ENCODE measurements around the gene GTF3C5.
"Not testable (repeated sequence)": the region's sequence is repeated elsewhere in the genome, so short reads cannot be mapped to it uniquely, and the experiment has no call there.

The GTF3C5 gene

DNA sequence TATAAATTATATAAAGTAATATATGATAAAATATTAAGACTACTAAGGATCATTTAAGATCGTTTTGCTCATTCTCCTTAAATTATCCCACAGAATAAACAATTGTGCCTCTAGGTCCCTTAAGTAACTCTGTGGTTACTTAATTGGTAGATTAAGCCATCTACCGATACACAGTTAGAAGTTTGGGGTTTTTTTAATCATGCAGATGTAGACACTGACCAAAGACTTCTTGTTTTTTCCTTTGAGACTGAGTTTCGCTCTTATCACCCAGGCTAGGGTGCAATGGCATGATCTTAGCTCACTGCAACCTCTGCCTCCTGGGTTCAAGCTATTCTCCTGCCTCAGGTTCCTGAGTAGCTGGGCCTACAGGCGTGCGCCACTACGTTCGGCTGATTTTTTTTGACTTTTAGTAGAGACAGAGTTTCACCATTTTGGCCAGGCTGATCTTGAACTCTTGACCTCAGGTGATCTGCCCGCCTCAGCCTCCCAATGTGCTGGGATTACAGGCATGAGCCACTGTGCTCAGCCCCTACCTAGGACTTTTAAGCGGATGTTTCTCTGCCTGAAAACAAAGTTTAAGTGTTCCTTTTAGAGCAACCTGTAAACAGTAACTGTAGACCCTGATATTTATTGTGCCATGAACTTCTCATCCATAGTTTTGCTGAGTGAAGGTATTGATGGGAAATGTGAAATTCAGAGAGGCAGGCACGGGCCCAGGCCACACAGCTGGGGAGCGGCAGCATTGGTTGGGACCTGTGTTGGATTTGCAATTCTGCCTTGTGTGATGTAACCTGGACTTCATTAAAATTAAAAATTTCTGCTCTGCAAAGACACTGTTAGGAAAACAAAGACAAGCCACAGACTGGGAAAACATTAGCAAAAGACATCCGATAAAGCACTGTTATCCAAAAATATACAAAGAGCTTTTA is 42.6 kb downstream of the GTF3C5 start:
- no peak for DNase-seq

DNA sequence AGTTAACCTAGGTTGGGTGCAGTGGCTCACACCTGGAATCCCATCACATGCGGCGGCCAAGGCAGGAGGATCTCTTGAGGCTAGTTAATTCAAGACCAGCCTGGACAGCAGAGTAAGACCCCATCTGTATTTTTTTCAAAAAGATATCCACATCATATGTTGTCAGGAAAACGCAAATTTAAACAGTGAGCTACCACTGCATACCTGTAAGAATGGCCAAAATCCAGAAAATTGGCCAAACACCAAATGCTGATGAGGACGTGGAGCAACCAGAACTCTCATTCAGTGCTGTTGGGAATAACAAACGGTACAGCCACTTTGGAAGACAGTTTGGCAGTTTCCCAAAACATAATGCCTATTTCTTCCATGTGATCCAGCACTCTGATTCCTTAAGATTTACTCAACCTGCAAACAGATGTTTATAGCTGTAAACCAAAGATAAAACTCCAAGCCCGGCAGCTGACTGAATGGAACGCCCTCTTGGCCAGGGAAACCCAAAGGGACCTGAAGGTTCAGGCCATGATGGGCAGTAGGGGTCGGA is 43.4 kb downstream of the GTF3C5 start:
- DNase-seq, result no peak

DNA sequence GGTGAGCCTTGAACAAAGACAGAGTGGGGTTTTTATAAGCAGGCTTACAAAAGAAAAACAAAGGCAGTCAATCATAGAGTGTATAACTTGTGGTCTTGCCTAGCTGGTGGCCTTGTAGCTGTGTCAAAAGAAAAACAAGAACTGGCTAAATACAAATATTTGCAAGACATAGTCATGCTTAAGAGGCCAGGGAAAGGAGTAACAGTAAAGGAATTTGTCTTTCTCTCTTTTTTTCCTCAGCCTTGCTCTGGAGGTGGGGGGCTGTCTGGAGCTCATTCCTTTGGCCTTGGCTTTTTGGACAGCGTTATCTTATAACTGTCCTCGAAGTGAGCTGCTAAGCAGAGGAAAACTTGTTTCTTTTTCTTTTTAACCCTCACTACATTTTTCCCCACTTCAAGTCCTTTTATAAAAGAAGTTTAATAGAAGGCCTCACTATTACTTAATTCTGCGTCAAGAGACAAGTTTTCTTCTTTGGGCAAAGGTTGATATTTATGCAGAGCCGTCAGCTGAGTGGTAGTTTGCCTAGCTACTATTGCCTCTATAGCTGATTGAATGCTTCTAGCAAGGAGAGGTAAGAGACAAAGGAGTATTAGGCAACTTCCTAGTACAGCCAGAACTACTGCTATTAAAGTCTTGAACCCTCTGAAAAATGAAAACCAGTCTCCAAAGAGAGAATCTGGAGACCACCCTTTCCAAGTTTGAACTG is 45.3 kb downstream of the GTF3C5 start:
- no peak for DNase-seq

DNA sequence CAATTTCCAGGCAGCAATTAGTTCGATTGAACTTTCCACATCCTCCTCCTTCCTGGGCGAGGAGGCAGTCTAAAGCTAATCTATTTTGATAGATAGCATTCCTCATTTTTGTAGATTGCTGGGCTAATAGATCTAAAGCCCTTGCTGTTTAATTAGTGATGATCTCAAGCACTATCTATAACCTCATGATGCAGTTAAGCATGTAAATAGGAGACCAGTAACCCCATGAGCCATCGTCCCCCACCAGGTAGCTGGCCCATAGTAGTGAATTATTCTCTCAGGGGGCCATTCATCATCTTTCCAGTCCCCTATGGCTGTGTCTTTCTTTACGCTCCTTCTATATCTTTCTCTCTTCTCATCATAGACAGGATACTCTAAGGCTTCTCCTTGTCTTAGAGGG is 45.9 kb downstream of the GTF3C5 start:
- no peak for DNase-seq

DNA sequence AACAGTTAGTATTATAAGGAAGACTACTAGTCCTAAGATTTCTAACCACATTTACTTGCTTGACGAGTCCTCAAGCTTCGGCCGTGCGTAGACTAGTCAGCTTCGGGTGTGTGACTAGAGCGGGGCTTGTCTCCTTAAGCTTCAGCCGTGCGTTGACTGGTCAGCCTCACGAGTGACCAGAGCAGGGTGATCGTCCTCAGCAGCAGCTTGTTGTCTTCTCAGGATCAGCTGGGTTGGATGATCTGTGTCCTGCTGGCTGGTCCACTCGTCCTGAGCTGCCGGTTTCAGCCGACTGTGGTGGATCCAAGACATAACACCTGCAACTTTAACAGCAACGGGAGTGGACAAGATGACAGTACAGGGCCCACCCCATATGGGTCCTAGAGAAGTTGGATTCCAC is 47.7 kb downstream of the GTF3C5 start:
- DNase-seq, result no peak

DNA sequence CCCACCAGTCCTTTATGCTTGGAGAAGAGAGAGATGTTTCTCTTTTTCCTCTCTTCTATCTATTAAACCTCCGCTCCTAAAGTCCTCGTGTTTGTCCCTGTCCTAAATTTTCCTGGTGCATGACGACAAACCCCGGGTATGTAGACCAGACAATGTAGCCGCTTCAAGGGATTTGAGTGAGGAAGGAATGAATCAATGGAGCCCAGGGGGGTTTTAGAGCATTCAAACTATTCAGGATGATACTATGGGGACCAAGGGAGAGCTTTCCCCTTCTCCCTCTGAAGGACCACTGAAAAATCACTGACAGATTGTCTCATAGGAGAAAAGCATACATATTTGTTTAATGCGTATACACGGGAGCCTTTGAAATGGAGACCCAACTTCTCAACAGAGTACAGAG is 49.4 kb downstream of the GTF3C5 start:
- DNase-seq, result no peak

DNA sequence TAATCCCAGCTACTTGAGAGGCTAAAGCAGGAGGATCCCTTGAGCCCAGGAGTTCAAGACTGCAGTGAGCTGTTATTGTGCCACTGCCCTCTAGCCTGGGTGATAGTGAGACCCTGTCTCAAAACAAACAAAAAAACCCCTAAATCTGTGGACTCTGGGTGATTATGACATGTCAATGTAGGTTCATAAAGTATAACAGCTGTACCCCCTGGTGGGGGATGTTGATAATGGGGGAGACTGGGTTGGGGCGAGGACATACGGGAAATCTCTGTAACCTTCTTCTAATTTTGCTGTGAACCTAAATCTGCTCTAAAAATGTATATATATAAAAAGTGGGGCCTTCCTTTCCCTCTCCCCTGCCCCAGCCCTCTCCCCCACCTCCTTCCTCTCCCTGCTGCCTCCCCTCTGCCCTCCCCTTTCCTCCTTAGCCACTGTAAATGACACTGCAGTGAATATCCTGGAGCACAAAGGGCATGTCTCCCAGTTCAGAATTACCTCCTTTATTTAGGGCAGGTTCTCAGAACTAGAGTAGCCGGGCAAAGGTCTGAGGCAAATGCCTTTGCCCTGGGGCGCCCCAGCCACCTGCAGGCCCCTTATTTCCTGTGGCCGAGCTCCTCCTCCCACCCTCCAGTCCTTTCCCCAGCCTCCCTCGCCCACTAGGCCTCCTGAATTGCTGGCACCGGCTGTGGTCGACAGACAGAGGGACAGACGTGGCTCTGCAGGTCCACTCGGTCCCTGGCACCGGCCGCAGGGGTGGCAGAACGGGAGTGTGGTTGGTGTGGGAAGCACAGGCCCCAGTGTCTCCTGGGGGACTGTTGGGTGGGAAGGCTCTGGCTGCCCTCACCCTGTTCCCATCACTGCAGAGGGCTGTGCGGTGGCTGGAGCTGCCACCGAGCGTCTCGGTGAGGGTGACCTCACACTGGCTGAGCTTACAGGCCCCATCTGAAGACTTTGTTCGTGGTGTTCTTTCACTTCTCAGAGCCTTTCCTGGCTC is 50.3 kb downstream of the GTF3C5 start:
- not testable (repeated sequence) for DNase-seq

DNA sequence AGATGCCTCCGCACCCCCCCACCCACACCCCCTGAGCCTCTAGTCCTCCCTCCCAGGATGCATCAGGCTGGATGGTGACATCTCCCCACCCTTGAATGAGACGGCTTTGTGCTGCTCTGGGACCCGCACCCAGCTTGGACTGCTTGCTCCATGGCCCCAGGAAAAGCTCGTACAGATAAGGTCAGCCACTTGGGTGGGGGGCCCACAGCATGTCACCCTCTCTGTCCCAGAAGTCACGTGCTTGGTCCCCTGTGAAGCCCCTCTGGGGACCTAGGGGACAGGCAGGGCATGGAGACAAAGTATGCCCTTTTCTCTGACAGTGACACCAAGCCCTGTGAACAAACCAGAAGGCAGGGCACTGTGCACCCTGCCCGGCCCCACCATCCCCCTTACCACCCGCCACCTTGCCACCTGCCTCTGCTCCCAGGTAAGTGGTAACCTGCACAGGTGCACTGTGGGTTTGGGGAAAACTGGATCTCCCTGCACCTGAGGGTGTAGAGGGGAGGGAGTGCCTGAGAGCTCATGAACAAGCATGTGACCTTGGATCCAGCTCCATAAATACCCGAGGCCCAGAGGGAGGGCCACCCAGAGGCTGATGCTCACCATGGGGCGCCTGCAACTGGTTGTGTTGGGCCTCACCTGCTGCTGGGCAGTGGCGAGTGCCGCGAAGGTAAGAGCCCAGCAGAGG is 51.3 kb downstream of the GTF3C5 start:
- not testable (repeated sequence) for DNase-seq

DNA sequence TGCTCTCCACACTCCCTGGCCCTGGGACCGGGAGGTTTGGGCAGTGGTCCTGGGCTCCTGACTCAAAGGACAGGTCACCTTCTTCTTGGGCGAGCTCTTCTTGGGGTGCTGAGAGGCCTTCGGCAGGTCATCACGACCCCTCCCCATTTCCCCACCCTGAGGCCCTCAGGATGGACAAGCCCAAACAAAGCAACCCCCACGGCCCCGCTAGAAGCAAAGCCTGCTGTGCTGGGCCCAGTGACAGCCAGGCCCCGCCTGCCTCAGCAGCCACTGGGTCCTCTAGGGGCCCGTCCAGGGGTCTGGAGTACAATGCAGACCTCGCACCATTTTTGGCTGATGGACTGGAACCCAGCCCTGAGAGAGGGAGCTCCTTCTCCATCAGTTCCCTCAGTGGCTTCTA is 52.9 kb downstream of the GTF3C5 start:
- DNase-seq, result not testable (repeated sequence)

DNA sequence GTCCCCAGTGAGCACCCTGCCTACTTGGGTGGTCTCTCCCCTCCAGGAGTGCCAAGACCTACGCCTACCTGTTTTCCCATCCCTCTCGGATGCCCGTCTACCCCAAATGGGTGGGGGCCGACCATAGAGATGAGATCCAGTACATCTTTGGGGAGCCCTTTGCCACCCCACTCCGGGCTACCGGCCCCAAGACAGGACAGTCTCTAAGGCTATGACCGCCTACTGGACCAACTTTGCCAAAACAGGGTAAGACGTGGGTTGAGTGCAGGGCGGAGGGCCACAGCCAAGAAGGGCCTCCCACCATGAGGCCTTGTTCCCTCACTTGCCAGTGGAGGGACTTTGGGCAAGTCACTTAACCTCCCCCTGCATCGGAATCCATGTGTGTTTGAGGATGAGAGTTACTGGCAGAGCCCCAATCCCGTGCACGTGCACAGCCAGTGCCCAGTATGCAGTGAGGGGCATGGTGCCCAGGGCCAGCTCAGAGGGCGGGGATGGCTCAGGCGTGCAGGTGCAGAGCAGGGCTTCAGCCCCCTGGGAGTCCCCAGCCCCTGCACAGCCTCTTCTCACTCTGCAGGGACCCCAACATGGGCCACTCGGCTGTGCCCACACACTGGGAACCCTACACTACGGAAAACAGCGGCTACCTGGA is 55.5 kb downstream of the GTF3C5 start:
- not testable (repeated sequence) for DNase-seq

DNA sequence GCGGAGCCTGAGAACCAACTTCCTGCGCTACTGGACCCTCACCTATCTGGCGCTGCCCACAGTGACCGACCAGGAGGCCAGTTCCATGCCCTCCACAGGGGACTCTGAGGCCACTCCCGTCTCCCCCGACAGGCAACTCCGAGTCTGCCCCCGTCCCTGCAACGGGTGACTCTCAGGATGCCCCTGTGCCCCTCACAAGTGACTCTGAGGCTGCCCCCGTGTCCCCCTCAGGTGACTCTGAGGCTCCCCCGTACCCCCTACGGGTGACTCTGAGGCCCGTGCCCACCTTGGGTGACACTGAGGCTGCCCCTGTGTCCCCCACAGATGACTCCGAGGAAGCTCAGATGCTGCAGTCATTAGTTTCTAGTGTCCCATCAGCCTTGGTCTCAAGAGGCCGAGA is 56.1 kb downstream of the GTF3C5 start:
- DNase-seq, result no peak

DNA sequence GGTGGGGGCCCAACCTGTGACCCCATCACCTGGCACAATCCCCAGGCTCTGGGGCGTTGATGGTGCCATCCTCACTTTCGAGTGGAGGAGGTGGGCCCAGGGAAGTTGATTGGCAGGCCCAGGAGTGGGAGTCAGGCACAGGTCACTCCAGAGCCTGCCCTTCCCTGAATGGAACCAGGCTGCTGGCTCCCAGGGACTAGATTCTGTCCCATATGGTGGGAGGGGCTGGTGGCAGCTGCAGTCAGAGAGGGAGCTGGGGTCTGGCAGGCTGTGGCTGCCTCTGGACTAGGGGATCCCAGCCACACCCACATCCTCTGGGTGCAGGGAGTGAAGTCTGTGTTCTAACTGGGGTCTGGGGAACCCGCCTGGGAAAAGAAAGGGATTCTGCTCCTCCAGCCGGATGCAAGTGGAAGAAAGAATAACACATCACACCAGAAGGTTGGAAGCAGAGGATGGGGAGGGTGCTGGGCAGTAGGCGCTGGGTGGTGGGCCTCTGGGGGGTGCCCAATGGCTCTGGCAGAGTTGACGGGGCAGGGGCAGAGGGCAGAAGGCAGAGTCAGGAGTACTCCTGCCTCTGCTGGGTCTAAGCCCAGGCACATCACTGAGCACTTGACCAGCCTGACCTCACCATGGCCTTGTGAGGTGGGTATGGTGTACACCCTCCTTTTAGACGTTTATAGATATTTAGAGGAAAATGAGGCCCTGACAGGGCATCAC is 56.8 kb downstream of the GTF3C5 start:
- DNase-seq, result no peak

DNA sequence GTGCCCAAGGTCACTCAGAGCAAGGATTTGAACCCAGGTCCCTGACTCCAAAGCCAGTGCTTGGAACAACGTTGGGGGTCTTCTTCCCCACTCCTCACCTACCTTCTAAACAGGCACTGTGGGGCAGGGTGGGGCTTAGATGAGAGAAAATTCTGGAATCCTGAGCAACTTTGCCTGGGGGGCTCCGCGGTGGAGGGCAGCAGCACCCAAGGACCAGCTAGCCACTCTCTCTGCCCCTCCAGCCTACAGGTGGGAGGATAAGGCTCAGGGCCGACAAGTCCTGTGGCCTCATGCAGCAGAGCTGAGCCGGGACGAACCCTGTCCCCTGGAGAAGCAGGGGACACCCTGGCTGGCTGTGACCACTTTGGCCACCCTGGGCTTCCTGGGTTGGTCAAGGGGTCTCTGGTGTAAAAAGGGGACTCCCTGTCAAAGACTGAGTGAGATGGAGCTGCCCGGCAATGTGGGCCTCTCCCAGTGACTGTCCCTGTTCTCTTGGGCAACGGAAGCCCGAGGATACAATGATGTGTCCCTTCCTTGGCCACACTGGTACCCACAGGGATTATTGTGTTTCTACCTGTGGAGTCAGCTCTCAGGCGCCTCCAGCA is 57.5 kb downstream of the GTF3C5 start:
- no peak for DNase-seq

DNA sequence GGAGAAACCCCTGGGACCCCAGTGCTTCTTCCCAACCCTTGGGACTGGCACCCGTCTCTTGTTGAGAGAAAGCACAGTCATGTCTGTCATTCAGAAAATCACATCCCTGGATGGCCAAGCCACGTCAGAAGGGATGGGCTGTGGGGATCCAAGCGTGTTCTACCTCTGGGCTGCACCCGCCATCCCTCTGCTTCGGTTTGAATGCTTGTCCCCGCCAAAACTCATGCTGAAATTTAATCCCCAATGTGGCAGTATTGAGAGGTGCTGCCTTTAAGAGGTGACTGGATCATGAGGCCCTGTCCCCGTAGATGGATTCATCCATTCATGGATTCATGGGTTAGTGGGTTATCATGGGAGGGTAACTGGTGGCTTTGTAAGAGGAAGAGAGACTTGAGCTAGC is 58.0 kb downstream of the GTF3C5 start:
- no peak for DNase-seq

DNA sequence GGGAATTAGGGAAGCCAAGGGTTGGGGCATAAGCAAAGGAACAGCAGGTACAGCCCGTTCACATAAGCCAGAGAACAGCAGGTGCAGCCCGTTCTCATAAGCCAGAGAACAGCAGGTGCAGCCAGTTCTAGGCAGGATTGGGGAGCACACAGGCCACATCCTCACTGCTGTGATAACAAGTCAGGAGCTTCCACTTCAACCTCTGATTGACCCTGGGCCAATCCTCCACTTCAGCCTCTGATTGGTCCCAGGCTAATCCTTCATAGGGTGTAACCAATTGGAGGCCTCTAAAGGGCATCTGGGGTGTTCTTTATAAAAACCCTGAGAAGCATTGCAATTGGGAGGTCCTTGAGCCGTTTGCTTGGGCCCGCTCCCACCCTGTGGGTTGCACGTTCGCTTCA is 58.5 kb downstream of the GTF3C5 start:
- peak; percentile 36 for DNase-seq

DNA sequence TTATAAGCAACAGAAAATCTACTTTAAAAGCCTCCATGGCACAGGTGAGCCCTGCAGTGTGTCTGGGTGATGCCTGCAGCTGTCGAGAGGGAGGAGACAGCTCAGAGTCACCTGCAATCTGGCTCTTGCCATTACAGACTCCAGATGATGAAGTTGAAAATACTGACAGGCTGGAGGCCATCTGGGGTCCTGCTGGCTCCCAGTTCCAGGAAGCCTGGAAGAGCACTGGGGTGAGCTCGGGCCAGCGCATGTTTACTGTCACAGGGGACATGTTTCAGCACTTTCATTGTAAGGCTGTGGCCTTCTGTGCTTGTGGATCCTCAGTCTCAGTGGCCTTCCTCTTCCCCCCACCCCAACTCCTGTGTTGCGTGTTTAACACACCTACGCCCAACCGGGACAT is 59.4 kb downstream of the GTF3C5 start:
- no peak for DNase-seq

DNA sequence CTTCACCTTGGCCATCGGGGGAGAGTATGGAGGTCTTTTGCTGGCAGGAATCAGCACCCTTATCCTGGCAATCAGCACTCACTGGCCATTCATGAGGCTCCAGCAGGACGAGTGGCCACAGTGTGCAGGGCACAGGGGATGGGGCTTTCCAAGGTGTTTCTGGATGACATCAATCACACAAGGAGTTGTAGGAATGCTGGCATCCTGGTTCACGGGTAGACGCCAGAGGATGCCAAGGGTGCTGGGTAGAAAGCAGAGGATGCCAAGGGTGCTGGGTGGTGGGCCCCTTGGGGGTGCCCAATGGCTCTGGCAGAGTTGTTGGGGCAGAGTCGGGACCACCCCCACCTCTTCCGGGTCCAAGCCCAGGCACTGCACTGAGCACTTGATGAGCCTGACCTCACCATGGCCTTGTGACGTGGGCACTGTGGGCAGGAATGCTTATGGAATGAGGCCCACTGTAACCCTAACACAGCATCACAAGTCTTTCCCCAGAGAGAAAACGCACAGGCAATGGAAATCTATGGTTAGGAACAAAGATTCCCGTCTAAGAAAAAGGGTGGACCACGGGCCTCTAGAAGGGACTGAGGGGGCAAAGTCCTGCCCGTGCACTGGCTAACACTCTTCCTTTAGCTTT is 60.1 kb downstream of the GTF3C5 start:
- no peak for DNase-seq

DNA sequence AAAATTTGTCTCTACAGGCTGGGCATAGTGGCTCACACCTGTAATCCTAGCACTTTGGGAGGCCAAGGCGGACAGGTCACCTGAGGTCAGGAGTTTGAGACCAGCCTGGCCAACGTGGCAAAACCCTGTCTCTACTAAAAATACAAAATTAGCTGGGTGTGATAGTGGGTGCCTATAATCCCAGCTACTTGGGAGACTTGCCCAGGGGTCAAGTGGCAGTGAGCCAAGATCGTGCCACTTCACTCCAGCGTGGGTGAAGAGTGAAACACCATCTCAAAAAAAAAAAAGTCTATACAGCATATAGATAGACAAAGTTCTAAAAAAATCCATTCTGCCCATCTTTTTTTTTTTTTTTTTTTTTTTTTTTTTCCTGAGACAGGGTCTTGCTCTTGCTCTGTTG is 63.6 kb downstream of the GTF3C5 start:
- DNase-seq, result not testable (repeated sequence)

DNA sequence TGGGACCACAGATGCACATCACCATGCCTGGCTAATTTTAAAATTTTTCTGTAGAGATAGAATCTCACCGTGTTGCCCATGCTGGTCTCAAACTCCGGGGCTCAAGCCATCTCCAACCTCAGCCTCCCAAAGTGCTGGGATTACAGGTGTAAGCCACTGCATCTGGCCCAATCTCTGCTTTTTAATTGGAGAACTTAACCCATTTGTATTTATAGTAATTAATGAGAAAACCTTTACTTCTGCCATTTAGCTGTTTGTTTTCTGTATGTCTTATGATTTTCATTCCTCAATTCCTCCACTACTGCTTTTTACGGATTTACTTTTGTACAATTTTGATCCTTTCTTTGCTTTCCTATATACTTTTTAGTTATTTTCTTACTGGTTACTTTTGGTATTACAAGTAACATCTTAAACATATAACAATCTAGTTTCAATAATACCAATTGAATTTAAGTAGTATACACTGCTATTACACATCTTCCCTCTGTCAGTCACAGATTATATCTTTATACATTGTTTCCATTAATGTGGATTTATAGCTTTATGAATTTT is 64.1 kb downstream of the GTF3C5 start:
- DNase-seq, result no peak

Data from NCI-H1092 treated with DMSO at 0.1 percent for 48 hours (cell line).